Smooth muscle cell (in vitro differentiated cells): ENCODE measurements around the gene EEF2K. TPM values are rescaled to one million over a fixed set of nuclear protein-coding genes. Genes with fewer than 3 reads are reported as not detected.
A peak's percentile ranks its signal among the peaks of the same experiment; 100 is the strongest.
"Not testable (repeated sequence)": the region's sequence is repeated elsewhere in the genome, so short reads cannot be mapped to it uniquely, and the experiment has no call there.

ENCODE experiments used
- DNase-seq: peaks from one replicate; lab custom pipeline; 2025; ENCODE audit not compliant: unreplicated experiment; lab: John Stamatoyannopoulos, UW
- H2AFZ ChIP-seq: fragments of 200-600 bp; sonication (generic); 2 replicates; pipeline ENCODE4 v1.6.0; 2016; ENCODE audit warnings: antibody characterized with exemption, low read depth, mild to moderate bottlenecking
- H3F3A ChIP-seq: fragments of 200-600 bp; sonication (generic); 2 replicates; pipeline ENCODE4 v1.6.0; 2017; ENCODE audit warnings: antibody characterized with exemption, low read depth
- H3K27ac ChIP-seq: fragments of 200-600 bp; sonication (generic); 2 replicates; pipeline ENCODE4 v1.5.1; 2016; ENCODE audit warnings: low read depth, mild to moderate bottlenecking
- H3K27me3 ChIP-seq: fragments of 200-600 bp; sonication (generic); 2 replicates; pipeline ENCODE4 v1.6.1; 2016; ENCODE audit warnings: low read depth, mild to moderate bottlenecking
- H3K36me3 ChIP-seq: fragments of 200-600 bp; sonication (generic); 2 replicates; pipeline ENCODE4 v1.5.1; 2016; ENCODE audit warnings: low read depth
- H3K4me1 ChIP-seq: fragments of 200-600 bp; sonication (generic); 2 replicates; pipeline ENCODE4 v1.5.1; 2016; ENCODE audit warnings: low read depth
- H3K4me2 ChIP-seq: fragments of 200-600 bp; sonication (generic); 2 replicates; pipeline ENCODE4 v1.6.0; 2016; ENCODE audit warnings: mild to moderate bottlenecking
- H3K4me3 ChIP-seq: fragments of 200-600 bp; sonication (generic); 2 replicates; pipeline ENCODE4 v1.5.1; 2016; ENCODE audit warnings: mild to moderate bottlenecking
- H3K79me2 ChIP-seq: fragments of 200-600 bp; sonication (generic); 2 replicates; pipeline ENCODE4 v1.6.0; 2016; ENCODE audit warnings: low read depth, mild to moderate bottlenecking
- H3K9ac ChIP-seq: fragments of 200-600 bp; sonication (generic); 2 replicates; pipeline ENCODE4 v1.6.0; 2016; ENCODE audit warnings: low read depth
- H3K9me3 ChIP-seq: fragments of 200-600 bp; sonication (generic); replicated peaks from 2 replicates; pipeline ENCODE4 v1.5.1; 2016; ENCODE audit warnings: low read depth
- H4K20me1 ChIP-seq: fragments of 200-600 bp; sonication (generic); 2 replicates; pipeline ENCODE4 v1.6.0; 2016; ENCODE audit warnings: low read depth
- WGBS: methylation state at CpG from one replicate; pipeline ENCODE4 v1.1.7; 2016; ENCODE audit warnings: low lambda C conversion rate; 5-methylcytosine and 5-hydroxymethylcytosine counted together
- polyA plus RNA-seq: library from polyadenylated mRNA; unstranded; fragments of >200 nt; fragmentation: Nextera tagmentation; extraction: Ambion mirVana; gene quantifications from 2 replicates; pipeline ENCODE4 v1.2.1, GENCODE V29; 2016
- total RNA-seq: library from RNA; depleted of rRNA; stranded (reverse); fragments of >200 nt; gene quantifications from 2 replicates; pipeline ENCODE4 v1.2.3, GENCODE V29; 2014
- TF ChIP-seq, protein P1 (sequence below): fragments of 200-600 bp; sonication (generic); IDR thresholded peaks from 2 replicates; pipeline ENCODE4 v1.5.1; 2017; ENCODE audit warnings: borderline replicate concordance, mild to moderate bottlenecking, antibody characterized with exemption; ENCODE audit not compliant: insufficient read depth, poor library complexity, severe bottlenecking

EEF2K gene
- total and polyA plus RNA-seq, 2 experiments from 2014 or later = 8.7 to 12.8 TPM

DNA sequence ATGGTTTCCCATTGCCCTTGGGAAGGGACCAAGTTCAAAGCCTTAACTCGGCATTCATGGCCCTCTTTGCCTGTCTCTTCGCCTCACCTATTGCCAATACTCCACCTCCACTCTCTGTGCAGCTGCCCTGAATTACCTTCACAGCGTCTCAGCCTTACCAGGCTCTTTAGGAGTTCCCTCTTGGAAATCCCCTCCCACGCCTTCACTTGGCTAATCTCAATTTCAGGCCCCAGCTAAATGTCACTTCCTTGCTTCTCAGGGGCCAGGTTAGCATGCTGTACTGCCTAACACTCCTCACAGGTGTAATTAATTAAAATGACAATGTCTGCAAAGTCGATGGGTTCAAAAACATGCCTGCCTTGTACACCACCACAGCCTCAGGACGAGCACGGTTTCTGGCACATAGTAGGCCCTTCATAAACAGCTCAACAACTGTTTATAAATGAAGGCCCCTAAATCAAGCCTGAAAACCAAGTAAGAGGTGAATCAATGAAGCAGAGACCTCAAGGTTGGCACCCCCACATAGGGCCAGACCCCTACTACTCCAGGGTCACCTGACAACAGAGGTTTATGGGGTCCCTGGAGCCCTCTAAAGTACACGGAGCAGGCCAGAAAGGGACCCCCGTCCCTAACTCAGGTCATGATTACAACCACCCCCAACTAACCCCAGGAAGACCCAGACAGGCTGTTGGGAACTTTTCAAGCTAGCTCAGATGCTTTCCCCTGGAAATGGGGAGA is 11.2 kb upstream of the EEF2K start:
- H3K36me3 ChIP-seq = no peaks in the 10 kb centered on the region
- WGBS = 91% methylated on average over 9 of the region's 9 CpGs

DNA sequence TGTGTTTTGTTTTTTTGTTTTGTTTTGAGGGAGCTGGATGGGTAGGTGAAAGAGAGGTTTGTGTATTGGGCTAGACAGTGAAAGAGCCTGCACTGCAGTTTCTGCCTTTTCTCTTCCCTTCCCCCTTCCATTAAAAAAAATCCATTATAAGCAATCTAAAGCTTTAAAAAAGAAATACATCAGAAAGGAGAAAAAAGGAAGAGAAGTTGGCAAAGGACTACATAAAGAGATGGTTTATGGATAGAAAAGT is 10.7 kb upstream of the EEF2K start:
- Histone ChIP-seq H3K9ac (no peak overlapping the region), H2AFZ (no peak overlapping the region), H3K27ac (no peak overlapping the region), H3K4me1 (peaks cover 14% of the 10 kb centered on the region), H3K36me3 (no peaks in the 10 kb centered on the region), H3K4me2 (no peak overlapping the region), H3K4me3 (no peak overlapping the region), H3K79me2 (no peaks in the 10 kb centered on the region), H3F3A (peaks cover 17% of the 10 kb centered on the region), H3K27me3 (no peaks in the 10 kb centered on the region), H4K20me1 (no peaks in the 10 kb centered on the region), H3K9me3 (no peaks in the 10 kb centered on the region)
- no peak for DNase-seq
- TF ChIP-seq, protein P1, sequence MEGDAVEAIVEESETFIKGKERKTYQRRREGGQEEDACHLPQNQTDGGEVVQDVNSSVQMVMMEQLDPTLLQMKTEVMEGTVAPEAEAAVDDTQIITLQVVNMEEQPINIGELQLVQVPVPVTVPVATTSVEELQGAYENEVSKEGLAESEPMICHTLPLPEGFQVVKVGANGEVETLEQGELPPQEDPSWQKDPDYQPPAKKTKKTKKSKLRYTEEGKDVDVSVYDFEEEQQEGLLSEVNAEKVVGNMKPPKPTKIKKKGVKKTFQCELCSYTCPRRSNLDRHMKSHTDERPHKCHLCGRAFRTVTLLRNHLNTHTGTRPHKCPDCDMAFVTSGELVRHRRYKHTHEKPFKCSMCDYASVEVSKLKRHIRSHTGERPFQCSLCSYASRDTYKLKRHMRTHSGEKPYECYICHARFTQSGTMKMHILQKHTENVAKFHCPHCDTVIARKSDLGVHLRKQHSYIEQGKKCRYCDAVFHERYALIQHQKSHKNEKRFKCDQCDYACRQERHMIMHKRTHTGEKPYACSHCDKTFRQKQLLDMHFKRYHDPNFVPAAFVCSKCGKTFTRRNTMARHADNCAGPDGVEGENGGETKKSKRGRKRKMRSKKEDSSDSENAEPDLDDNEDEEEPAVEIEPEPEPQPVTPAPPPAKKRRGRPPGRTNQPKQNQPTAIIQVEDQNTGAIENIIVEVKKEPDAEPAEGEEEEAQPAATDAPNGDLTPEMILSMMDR = no peak

More for the DNA sequence above, 11.2 kb upstream of the EEF2K start:
- no peak overlapping the region for H2AFZ ChIP-seq
- H3K79me2 ChIP-seq = no peaks in the 10 kb centered on the region
- TF ChIP-seq, protein P1 = no peak
- no peak overlapping the region for H3K4me2 ChIP-seq
- H3K27me3 ChIP-seq = no peaks in the 10 kb centered on the region
- H3K4me3 ChIP-seq = no peak overlapping the region
- H3K27ac ChIP-seq = no peak overlapping the region
- H3K4me1 ChIP-seq = peaks cover 14% of the 10 kb centered on the region
- H4K20me1 ChIP-seq = no peaks in the 10 kb centered on the region
- H3K9ac ChIP-seq = no peak overlapping the region
- H3K9me3 ChIP-seq = no peaks in the 10 kb centered on the region
- no peak for DNase-seq
- peaks cover 14% of the 10 kb centered on the region for H3F3A ChIP-seq

DNA sequence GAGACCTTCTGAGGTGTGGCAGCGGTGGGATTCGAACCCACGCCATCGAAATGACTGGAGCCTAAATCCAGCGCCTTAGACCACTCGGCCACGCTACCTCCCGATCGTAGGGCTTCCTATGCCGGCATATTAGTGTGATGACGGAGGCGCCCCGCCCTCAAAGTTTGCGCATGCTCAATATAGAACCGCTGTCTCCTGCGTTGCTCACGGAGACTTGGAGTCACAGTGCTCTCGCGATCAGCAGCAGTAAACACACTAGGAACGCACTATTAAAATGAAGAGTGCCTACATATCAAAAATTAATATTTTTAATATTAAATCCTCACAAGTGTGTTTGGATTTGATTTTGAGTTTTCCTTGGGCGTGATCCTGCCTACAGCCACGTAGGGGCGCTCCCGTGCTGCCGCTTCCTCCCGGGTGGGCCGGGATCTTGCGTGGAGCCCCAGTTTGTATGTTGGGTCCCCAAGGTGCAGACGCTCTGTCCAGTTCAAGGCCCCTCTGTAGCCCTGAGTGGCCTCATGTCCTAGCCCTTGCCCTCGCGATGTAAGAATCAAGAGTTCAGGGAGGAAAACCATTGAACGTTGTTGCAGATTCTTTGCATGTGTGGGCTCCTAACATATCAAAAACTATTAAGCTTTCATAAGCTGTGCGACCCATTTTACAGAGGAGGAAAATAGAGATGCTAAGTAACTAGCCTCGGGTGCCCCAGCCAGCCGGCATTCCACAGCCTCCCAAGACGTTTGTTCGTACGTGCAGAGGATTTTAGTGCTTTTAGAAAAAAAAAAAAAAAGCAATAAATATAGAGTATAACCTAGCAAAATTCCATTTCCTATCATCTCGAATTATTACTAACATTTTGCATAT is 10.2 kb upstream of the EEF2K start:
- Histone ChIP-seq H3K4me1 (peaks cover 14% of the 10 kb centered on the region), H3K27me3 (no peaks in the 10 kb centered on the region), H2AFZ (peak overlapping the region; percentile 68), H3K4me2 (peak overlapping the region; percentile 83), H3K27ac (peak overlapping the region; percentile 50), H3K4me3 (peak overlapping the region; percentile 82), H4K20me1 (no peaks in the 10 kb centered on the region), H3K36me3 (no peaks in the 10 kb centered on the region), H3K79me2 (no peaks in the 10 kb centered on the region), H3K9me3 (no peaks in the 10 kb centered on the region), H3K9ac (peak overlapping the region; percentile 59), H3F3A (peaks cover 17% of the 10 kb centered on the region)
- WGBS = 9% methylated on average over 39 of the region's 39 CpGs
- DNase-seq = peak; percentile 84
- TF ChIP-seq, protein P1 = peak; percentile 62

DNA sequence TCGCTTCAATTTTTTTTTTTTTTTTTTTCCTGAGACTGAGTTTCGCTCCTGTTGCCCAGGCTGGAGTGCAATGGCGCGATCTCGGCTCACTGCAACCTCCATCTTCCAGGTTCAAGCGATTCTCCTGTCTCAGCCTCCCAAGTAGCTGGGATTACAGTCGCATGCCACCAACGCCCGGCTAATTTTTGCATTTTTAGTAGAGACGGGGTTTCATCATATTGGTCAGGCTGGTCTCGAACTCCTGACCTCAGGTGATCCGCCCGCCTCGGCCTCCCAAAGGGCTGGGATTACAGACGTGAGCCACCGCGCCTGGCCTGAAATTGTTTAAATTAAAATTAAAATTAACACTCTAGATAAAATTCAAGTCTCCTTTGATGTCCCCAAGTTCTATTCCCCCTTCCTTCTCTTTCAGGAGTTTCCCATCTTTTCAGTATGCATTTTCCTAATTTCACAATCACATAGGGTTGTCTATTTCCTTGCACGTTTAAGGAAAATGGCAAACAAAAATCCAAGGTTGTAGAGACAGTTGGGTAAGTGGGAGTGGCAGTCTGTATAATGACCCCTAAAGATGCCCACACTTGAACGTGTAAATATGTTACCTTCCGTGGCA is 9.4 kb upstream of the EEF2K start:
- WGBS = 72% methylated on average over 20 of the region's 20 CpGs

More for the DNA sequence above, 9.4 kb upstream of the EEF2K start:
- H3K27me3 ChIP-seq, H3K9me3 ChIP-seq, H2AFZ ChIP-seq, H3K9ac ChIP-seq, H3K36me3 ChIP-seq, H3K27ac ChIP-seq, H3K4me2 ChIP-seq, H4K20me1 ChIP-seq, DNase-seq, H3K4me3 ChIP-seq, H3K79me2 ChIP-seq: not testable (repeated sequence)
- peaks cover 11% of the 10 kb centered on the region for H3K4me1 ChIP-seq
- peaks cover 17% of the 10 kb centered on the region for H3F3A ChIP-seq
